ENCODE data around the gene GTPBP6.

DNA sequence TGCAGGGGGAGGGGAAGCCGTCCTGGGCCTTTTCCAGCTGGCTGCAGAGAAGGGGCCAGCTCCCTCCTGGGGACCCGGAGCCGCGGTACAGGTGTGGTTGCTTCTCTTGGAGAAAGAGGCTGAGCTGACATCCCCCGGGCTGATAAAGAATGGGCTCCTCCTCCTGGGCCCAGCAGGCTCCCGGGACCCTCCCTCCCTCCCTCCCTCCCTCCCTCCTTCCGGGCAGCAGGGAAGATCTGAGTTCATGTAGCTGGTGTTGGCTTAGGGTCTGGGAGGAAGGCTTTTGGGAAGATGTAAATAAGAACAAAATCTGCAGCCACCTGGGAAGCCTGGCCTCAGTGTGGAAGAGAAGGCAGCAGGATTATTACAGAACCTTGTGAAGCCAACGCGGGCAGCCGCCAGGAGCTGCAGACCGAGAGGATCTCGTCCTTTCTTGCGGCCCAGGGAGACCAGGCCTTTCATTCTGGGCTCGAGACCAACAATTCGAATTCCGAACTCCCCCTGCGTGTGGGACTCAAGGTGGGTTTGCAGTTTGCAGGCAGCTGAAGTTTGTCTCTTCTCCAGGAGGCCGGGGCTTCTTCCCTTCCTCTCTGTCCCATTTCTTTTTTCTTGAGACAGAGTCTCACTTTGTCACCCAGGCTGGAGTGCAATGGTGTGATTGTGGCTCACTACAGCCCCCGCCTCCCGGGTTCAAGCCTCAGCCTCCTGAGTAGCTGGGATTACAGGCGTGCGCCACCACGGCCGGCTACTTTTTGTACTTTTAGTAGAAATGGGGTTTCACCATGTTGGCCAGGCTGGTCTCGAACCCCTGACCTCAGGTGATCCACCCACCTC is 37.2 kb downstream of the GTPBP6 start, which contains the start of gene PLCXD1:
- TF ChIP-seq, protein P1, sequence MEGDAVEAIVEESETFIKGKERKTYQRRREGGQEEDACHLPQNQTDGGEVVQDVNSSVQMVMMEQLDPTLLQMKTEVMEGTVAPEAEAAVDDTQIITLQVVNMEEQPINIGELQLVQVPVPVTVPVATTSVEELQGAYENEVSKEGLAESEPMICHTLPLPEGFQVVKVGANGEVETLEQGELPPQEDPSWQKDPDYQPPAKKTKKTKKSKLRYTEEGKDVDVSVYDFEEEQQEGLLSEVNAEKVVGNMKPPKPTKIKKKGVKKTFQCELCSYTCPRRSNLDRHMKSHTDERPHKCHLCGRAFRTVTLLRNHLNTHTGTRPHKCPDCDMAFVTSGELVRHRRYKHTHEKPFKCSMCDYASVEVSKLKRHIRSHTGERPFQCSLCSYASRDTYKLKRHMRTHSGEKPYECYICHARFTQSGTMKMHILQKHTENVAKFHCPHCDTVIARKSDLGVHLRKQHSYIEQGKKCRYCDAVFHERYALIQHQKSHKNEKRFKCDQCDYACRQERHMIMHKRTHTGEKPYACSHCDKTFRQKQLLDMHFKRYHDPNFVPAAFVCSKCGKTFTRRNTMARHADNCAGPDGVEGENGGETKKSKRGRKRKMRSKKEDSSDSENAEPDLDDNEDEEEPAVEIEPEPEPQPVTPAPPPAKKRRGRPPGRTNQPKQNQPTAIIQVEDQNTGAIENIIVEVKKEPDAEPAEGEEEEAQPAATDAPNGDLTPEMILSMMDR (IDR thresholded peaks at IDR 0.05; ENCODE audit: low read depth, low read length): no peak
- TF ChIP-seq POLR2A (IDR thresholded peaks at IDR 0.05; ENCODE audit: extremely low read depth, insufficient read length): no peak
- TF ChIP-seq, protein P2, sequence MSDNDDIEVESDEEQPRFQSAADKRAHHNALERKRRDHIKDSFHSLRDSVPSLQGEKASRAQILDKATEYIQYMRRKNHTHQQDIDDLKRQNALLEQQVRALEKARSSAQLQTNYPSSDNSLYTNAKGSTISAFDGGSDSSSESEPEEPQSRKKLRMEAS (IDR thresholded peaks at IDR 0.05; ENCODE audit: low read depth, low read length): no peak
- TF ChIP-seq MYC (IDR thresholded peaks at IDR 0.05; ENCODE audit: low read depth, low read length): no peak

Data from NB4 (cell line).